NB4 (cell line): ENCODE measurements around the gene COPA.

Experiments
- DNase-seq: peaks from one replicate; pipeline ENCODE4 v3.0.0; 2010; ENCODE audit warnings: low read depth
- H3K4me3 ChIP-seq: one replicate; pipeline ENCODE4 v1.5.1; 2011; ENCODE audit warnings: mild to moderate bottlenecking, low read depth, low read length, moderate library complexity
- CTCF ChIP-seq: IDR thresholded peaks from one replicate; pipeline ENCODE4 v1.5.1; 2012; ENCODE audit warnings: low read depth, low read length
- MYC ChIP-seq: IDR thresholded peaks from 2 replicates; pipeline ENCODE4 v1.6.1; 2011; ENCODE audit warnings: low read depth, low read length
- POLR2A ChIP-seq: IDR thresholded peaks from 2 replicates; pipeline ENCODE4 v1.6.1; 2011; ENCODE audit warnings: mild to moderate bottlenecking; ENCODE audit not compliant: insufficient read length; ENCODE audit errors: extremely low read depth
- TF ChIP-seq, protein P1 (sequence below): IDR thresholded peaks from 2 replicates; pipeline ENCODE4 v1.6.1; 2011; ENCODE audit warnings: low read depth, low read length

The COPA gene

GRCh38 chr1:160257411-160258015 lies 85.5 kb downstream of the COPA start:
- no peak for DNase-seq
- TF ChIP-seq CTCF (no peak), POLR2A (no peak), MYC (no peak)
- TF ChIP-seq, protein P1, sequence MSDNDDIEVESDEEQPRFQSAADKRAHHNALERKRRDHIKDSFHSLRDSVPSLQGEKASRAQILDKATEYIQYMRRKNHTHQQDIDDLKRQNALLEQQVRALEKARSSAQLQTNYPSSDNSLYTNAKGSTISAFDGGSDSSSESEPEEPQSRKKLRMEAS = no peak
- no peak overlapping the region for H3K4me3 ChIP-seq

DNA sequence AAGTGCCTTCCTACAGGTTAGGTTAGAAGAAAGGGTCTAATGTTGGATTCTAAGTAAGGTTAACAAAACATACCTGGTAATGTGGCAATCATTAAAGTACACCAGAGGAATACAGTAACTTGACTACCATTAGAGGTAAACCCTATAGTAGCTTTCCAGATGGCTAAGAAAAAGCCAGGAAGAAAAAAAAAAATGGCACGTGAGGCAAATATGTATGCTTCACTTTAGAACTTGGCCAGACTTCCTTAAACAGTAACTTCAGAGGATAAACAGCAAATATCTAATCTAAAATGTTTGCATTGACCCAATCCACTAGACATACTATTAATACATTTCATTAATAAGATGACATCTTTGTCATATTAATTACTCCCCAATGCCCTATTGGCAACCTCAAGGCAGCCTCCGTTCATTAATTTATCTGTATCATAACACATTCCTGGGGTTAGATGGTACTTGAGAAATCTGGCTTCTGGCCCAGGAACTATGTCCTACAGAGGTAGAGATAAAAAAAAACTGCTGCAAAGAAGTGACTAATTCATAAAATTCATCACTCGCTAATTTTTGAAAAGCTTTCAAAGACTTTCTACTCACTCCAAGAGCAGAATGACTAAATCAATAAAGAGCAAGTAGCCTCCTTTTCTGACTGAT lies 86.5 kb downstream of the COPA start:
- DNase-seq = no peak
- TF ChIP-seq POLR2A (no peak), MYC (no peak), CTCF (no peak)
- TF ChIP-seq, protein P1 = no peak
- no peak overlapping the region for H3K4me3 ChIP-seq

DNA sequence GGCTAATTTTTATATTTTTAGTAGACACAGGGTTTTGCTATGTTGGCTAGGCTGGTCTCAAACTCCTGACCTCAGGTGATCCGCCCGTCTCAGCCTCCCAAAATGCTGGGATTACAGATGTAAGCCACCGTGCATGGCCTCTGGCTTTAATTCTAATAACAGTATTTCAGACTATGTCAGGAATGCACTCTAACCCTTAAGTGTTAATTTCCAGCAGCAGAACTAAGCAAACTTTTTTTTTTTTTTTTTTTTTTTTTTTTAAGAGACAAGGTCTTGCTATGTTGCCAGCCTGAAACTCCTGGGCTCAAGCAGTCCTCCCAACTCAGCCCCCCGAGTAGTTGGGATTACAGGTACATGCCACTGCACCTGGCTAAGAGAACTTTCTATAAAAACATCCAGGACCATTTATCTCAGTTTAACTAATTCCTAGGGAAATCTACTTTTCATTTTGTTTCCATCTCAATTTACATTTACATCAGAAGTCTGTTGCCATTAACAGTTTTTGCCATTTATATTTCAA lies 87.2 kb downstream of the COPA start:
- no peak overlapping the region for H3K4me3 ChIP-seq
- no peak for DNase-seq
- no peak for TF ChIP-seq MYC
- no peak for TF ChIP-seq POLR2A
- no peak for TF ChIP-seq CTCF
- TF ChIP-seq, protein P1 = no peak

DNA sequence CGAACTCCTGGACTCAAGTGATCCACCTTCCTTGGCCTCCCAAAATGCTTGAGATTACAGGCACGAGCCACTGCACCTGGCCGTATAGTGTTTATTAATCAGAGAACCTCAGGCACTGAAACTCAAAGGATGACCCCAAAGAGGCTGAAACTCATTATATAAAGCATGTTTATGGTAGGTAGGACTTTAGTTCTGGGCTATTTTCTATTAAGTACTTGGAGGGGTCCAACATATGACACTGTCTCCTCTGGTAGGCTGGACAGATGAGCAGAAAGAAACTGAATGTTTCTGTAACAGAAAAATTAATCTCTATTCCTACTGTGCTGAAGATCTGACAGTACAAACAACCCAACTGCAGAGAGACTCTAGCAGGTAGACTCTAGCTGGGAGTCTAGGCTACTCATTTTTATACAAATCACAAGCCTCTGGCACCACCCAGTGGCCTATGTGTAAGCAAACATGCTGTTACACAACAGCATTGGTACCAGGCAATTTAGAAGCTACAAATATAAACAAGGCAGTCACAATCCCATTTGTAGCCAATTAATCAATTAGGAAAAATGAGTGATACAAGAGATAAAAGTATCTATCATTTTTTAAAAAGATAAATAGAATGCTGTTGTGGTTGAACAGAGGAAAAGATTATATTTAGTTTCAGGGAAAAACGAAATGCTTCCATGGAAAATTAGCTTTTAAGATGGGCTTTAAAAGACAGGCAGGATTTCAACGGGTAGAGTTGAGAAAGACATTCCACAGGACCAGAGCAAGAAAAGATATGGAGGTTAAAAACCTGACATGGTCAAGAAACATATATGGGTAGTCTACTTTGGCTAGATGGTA lies 91.1 kb downstream of the COPA start:
- peak; percentile 79 for DNase-seq
- TF ChIP-seq POLR2A = no peak
- TF ChIP-seq MYC = 0 out of 2 replicates have a peak, but pooled peaks have one; percentile 11
- peak; percentile 70 for TF ChIP-seq CTCF
- TF ChIP-seq, protein P1 = peak; percentile 80
- H3K4me3 ChIP-seq = no peak overlapping the region

GRCh38 chr1:160251011-160251410 lies 92.0 kb downstream of the COPA start:
- no peak for TF ChIP-seq CTCF
- no peak for TF ChIP-seq POLR2A
- TF ChIP-seq, protein P1 = no peak
- TF ChIP-seq MYC = no peak
- no peak overlapping the region for H3K4me3 ChIP-seq
- no peak for DNase-seq
